Epithelial cell of proximal tubule (primary cell): ENCODE results near the gene CIAO1. TPM values are rescaled to one million over a fixed set of nuclear protein-coding genes. Genes with fewer than 3 reads are reported as not detected.

Source experiments
- DNase-seq: peaks from one replicate; pipeline ENCODE4 v3.0.0-alpha.2; 2011; ENCODE audit warnings: low read depth
- H3K4me3 ChIP-seq: 2 replicates; pipeline ENCODE4 v1.5.1; 2011; ENCODE audit warnings: low read depth, mild to moderate bottlenecking, low read length
- total RNA-seq: library from RNA; depleted of rRNA; stranded (reverse); fragments of >200 nt; gene quantifications from 2 replicates; pipeline ENCODE4 v1.2.3, GENCODE V29; 2015
- TF ChIP-seq, protein P1 (sequence below): conservative IDR thresholded peaks from 2 replicates; pipeline ENCODE4 v1.5.1; 2012; ENCODE audit warnings: low read depth, mild to moderate bottlenecking, low read length

CIAO1 gene
- total RNA-seq, 1 donor from 2014 or later: 110 TPM

DNA sequence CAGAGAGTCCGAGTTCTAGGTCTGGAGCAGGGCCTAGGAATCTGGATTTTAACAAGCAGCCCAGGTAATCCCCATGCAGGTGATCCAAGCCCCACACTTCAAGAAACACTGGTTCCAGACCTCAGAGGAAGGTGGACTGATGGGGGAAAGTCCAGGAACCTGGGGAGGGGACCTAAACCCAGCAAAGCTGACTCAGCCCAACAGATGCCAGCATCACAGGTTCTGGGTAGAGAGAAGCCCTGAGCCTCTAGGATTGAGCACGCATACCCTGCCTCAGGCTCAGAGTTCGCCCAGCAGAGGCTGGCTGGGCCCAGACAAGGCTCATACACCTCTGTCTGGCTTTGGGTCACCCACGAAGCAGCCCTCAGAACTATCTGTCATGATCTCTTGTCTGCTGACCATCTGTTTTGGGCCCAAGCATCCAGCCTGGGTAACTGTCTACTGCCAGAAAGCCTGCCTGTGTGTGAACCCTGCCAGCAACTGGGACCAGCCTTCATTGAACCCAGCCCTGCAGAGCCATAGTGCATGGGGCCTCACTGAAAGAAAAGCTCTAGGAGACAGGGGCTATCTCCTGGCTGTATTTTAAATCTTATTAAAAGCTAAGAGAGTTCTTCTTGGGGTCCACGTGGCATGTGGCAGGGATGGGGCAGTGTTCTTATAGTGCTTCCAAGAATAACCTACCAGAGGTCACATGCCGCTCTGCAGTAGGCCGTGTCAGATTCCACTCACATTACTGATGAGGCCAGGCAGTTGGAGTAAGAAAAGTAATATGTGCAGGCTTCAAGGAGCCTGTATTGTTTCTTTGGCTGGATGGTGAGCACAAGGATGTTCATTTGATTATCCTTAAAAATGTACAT, 7.6 kb upstream of the CIAO1 start:
- H3K4me3 ChIP-seq: no peak overlapping the region
- TF ChIP-seq, protein P1, sequence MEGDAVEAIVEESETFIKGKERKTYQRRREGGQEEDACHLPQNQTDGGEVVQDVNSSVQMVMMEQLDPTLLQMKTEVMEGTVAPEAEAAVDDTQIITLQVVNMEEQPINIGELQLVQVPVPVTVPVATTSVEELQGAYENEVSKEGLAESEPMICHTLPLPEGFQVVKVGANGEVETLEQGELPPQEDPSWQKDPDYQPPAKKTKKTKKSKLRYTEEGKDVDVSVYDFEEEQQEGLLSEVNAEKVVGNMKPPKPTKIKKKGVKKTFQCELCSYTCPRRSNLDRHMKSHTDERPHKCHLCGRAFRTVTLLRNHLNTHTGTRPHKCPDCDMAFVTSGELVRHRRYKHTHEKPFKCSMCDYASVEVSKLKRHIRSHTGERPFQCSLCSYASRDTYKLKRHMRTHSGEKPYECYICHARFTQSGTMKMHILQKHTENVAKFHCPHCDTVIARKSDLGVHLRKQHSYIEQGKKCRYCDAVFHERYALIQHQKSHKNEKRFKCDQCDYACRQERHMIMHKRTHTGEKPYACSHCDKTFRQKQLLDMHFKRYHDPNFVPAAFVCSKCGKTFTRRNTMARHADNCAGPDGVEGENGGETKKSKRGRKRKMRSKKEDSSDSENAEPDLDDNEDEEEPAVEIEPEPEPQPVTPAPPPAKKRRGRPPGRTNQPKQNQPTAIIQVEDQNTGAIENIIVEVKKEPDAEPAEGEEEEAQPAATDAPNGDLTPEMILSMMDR: no peak
- no peak for DNase-seq

DNA sequence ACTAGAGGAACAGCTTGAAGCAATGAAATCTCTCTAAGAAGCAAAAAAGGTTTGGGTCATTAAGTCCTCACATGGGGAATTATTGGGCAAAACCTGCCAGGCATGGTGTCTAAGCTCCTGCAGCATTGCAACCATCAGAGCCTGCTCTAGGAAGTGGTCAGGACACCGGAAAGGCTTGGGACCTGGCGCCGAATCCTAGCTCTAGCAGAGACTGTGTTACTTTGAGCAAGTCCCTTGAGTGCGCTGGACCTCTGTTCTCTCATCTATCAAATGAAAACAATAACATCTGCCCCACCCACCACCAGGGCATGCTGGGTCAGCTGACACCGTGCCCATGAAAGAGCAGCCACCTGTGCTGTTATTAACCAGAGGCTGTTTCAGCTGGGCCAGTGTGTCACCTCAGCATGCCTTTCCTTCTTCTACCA, 6.5 kb upstream of the CIAO1 start:
- H3K4me3 ChIP-seq: no peak overlapping the region
- TF ChIP-seq, protein P1: no peak
- DNase-seq: no peak

DNA sequence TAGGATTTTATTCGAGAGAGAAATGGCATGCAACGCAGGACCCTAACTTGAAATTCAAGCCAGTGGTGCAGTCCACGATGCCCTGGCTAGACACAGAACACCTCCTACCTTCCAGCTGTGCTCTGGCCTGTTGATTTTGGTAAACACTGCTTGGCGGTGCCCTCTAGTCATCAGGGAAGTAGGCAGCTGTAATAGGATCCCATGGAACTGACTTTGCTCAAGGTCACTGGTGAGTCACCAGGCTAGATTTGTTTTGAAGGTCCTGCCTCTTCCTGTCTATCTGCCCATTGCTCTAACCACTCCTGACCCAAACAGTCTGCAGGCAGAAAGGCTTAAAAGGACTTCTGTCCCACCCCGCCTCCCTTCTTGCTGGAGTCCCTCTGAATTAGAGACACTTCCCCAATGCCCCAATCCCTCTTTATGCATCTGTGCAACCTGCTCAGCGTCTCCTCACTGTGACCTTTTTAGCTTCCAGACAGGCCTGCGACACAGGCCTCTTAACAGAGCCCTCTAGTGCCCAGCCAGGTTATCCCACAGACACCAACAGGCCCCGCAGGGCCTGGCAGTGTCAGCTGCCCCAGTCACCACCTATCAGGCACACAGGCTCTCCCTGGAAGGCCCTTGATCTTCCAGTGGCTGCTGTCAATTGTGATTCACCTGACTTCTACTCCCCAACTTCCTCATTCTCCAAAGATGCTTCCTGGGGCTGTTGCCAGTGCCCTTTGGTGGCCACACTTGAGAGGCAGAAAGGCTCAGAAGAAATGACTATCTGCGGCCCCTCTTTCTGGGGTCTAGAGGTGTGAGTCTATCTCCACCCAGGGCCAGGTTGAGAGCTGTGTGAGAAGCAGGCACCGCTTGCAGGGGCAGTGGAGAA, 5.4 kb upstream of the CIAO1 start:
- TF ChIP-seq, protein P1: peak; percentile 59
- peak; percentile 60 for DNase-seq
- H3K4me3 ChIP-seq: peak overlapping the region; percentile 9

DNA sequence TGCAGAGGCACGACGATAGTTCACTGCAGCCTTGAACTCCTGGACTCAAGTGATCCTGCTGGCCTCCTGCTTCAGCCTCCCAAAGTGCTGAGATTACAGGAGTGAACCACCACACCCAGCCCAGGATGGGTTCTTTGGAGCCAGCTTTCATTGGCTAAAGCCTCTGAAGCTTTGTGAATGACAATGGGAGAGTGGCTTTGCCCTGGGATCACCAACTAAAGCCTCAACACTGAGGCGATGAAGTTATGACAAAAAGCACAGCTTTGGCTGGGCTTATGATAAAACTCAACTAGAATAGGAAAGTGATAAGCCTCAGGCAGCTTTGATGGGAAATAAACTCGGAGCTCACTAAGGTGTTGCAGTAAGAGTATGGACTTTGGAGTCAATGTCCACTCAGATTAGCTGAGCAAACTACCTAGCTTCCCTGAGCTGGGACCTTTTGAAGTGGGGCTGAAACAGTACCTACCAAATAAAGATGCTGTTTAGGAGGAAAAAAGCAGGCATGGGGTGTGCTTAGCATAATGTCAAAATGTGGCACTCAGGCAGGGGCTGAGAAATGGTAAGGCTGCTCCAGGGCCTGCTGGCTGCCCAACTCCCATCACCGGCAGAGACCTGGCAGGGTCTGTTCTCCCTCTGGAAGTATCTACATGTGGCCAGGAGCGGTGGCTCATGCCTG, 4.6 kb upstream of the CIAO1 start:
- H3K4me3 ChIP-seq: no peak overlapping the region
- DNase-seq: no peak
- TF ChIP-seq, protein P1: no peak

DNA sequence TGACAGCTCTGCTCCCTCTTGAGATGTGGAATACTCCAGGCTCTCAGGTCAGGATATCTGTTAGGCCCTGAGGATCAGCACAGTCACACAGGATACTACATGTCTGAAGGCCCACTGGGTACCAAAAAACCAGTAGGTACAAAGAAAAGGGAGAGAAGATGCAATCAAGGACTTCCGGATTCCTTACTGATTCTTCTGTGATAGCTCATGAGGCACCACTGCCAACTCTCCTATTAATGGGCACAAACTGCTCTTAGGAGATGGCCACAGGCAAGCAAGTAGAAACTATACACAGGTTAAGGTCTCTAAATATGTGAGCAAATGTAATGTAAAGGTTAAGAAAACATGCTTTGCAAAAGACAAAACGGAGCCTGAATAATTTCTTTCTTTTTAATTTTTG, 3.7 kb upstream of the CIAO1 start:
- TF ChIP-seq, protein P1: no peak
- no peak overlapping the region for H3K4me3 ChIP-seq
- DNase-seq: no peak

DNA sequence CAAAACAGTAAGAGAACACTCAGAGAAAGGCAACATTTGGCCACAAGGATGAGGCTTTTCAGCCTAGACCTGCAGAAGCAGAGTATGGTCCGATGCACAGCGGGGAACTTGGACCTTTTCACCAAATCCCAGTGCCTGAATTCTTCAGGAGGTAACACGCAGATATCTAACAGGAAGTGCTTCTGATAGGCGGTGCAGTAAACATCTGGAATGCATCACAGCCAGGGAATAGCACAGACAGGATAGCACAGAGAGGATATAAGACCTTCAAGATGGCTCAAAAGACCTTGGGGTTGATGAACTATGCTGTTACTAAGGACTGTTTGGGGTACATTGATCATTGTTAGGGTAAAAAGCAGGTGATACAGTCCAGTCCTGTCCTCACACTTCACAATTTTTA, 1.9 kb upstream of the CIAO1 start:
- no peak for DNase-seq
- H3K4me3 ChIP-seq: peak overlapping the region; percentile 88
- TF ChIP-seq, protein P1: no peak
